NOMO-1 treated with dmso at 0.1 percent for 144 hours (cell line): ENCODE measurements around the gene MFNG.

Source experiments
- DNase-seq: peaks from one replicate; lab custom pipeline; 2025; ENCODE audit not compliant: unreplicated experiment; lab: John Stamatoyannopoulos, UW

MFNG gene

GRCh38 chr22:37427711-37428635 is 58.2 kb downstream of the MFNG start:
- no peak for DNase-seq

GRCh38 chr22:37427135-37427710 is 59.0 kb downstream of the MFNG start, which contains the start of gene ELFN2:
Gene ELFN2 (minus strand): TSS chr22:37427479. CDS start chr22:37375534, 51,945 bp downstream.
- no peak for DNase-seq

- no peak for DNase-seq
These were observed 59.5 kb downstream of the MFNG start for GRCh38 chr22:37426706-37427134.

GRCh38 chr22:37425800-37426705 is 60.1 kb downstream of the MFNG start:
- no peak for DNase-seq

- DNase-seq: no peak
These were observed 60.8 kb downstream of the MFNG start for GRCh38 chr22:37425369-37425768.

GRCh38 chr22:37423283-37423682 is 62.9 kb downstream of the MFNG start:
- DNase-seq: no peak

GRCh38 chr22:37421468-37421877 is 64.7 kb downstream of the MFNG start:
- no peak for DNase-seq

- DNase-seq: no peak
These were observed 65.3 kb downstream of the MFNG start for GRCh38 chr22:37420686-37421467.

- no peak for DNase-seq
These were observed 66.1 kb downstream of the MFNG start for GRCh38 chr22:37419969-37420685.

GRCh38 chr22:37419370-37419968 is 66.7 kb downstream of the MFNG start:
- no peak for DNase-seq
